C4-2B (cell line): ENCODE data around the gene DTX4.

Source experiments
- ZFX ChIP-seq: fragments of 450-650 bp; IDR thresholded peaks from 2 replicates; pipeline ENCODE4 v1.6.1; 2017
- TF ChIP-seq, protein P1 (sequence below): fragments of 450-650 bp; conservative IDR thresholded peaks from 2 replicates; pipeline ENCODE4 v1.5.1; 2017; ENCODE audit warnings: mild to moderate bottlenecking

DNA sequence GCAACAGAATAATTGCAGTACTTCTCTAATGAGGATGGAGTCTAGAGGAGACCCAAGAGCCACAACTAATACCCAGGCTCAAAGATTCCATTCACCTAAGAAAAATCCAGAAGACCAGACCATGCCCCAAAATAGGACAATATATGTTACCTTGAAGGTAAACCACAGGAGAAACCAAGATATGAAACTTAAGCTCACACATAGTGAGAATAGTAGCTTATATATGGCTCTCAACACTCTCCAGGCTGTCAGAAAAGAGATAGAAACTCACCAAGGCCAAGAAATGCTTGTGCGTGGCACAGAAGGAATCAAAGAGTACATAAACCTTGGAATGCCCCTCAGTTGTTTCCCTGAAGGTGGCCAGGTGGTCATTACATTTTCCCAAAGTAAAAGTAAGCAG lies 20.2 kb upstream of the DTX4 start:
- TF ChIP-seq, protein P1, sequence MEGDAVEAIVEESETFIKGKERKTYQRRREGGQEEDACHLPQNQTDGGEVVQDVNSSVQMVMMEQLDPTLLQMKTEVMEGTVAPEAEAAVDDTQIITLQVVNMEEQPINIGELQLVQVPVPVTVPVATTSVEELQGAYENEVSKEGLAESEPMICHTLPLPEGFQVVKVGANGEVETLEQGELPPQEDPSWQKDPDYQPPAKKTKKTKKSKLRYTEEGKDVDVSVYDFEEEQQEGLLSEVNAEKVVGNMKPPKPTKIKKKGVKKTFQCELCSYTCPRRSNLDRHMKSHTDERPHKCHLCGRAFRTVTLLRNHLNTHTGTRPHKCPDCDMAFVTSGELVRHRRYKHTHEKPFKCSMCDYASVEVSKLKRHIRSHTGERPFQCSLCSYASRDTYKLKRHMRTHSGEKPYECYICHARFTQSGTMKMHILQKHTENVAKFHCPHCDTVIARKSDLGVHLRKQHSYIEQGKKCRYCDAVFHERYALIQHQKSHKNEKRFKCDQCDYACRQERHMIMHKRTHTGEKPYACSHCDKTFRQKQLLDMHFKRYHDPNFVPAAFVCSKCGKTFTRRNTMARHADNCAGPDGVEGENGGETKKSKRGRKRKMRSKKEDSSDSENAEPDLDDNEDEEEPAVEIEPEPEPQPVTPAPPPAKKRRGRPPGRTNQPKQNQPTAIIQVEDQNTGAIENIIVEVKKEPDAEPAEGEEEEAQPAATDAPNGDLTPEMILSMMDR = no peak
- TF ChIP-seq ZFX = no peak
